NCI-H128 (cell line): ENCODE data around the gene EXOSC7.

Experiments used
- DNase-seq: peaks from one replicate; lab custom pipeline; 2025; ENCODE audit not compliant: unreplicated experiment; lab: John Stamatoyannopoulos, UW

EXOSC7 gene

DNA sequence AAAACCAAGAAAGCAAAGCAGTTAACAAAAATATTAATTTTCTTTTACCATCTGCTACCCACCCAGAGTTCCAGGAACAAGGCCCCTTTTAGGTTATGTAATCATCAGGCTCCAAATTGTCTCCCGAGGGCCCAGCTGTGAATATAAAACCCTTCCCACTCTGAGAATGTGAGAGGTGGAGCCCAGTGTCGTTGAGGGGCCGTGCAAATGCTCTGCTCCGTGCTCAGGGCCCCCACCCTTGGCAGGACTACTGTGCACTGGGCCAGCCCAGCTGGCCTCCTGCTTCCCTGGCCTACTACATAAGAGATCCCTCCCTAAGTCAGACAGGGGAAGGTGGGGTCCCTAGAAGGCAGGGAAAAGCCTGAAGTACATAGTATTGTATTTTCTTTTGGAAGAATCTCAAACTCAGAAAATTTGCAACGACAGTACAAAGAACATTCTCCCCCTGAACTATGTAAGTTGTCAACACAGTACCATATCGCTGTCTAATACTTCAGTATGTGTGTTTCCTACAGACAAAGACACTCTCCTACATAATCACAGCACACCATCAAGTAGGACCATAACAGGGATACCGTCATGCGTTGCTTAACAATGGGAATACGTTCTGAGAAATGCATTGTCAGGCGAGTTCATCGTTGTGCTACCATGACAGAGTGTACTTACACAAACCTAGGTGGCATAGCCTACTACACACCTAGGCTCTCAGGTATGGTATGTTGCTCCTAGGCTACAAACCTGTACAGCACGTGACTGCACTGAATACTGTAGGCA is 45.7 kb downstream of the EXOSC7 start:
- no peak for DNase-seq

DNA sequence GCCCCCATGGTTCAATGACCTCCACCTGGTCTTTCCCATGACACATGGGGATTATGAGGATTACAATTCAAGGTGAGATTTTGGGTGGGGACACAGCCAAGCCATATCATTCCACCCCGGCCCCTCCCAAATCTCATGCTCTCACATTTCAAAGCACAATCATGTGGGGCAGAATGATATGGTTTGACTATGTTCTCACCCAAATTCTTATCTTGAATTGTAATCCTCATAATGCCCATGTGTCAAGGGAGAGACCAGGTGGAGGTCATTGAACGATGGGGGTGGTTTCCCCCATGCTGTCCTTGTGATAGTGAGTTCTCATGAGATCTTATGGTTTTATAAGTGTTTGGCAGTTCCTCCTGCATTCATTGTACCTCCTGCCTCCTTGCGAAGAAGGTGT is 47.6 kb downstream of the EXOSC7 start:
- DNase-seq = no peak

DNA sequence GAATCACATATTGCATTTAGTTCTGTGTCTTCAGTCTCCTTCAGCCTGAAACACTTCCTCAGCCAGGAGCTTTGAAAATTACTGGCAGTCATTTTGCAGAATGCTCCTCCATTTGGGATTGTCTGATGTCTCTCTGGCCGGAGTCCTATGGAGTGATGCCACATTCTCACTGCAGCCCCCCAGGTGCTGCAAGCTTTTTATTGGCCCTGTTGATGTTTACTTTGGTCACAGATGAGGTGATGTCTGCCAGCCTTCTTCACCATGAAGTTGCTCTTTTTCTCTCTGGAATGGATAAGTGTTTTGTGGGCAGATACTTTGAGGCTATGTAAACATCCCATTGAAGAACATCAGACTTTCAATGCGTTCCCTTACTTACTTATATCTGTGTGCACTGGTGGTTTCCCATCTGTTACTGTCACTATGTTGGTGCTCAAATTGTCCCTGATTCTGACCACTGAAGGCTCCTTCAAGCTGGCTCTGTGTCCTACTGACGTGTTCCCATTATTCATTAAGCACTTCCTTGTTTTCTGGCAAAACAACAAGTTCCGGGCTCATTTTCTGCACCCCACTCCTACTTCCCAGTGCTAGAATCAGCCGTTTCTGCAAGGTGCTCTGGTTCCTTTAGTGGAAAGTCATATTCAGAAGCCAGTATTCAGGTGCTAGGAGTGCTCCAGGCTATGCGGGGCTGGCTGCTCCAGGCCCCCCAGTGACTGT is 48.7 kb downstream of the EXOSC7 start:
- no peak for DNase-seq

DNA sequence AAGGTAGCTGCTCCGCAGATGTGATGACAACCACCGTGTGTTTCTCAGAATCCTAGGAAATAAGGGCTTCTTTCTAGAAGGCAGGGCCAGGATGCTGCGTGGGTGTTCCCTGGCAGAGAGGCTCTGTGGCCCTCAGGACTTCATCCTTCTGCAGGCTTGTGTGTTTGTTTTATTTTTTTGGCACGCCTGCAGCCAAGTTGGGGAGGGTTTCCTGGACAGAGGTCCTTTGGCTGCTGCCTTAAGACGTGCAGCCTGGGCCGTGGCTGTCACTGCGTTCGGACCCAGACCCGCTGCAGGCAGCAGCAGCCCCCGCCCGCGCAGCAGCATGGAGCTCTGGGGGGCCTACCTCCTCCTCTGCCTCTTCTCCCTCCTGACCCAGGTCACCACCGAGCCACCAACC is 50.0 kb downstream of the EXOSC7 start, which contains the start of gene CLEC3B:
TSS of gene CLEC3B (plus strand) at position 266 of the 400 bp plus-strand sequence. CDS start at position 326, 60 bp downstream.
- no peak for DNase-seq

DNA sequence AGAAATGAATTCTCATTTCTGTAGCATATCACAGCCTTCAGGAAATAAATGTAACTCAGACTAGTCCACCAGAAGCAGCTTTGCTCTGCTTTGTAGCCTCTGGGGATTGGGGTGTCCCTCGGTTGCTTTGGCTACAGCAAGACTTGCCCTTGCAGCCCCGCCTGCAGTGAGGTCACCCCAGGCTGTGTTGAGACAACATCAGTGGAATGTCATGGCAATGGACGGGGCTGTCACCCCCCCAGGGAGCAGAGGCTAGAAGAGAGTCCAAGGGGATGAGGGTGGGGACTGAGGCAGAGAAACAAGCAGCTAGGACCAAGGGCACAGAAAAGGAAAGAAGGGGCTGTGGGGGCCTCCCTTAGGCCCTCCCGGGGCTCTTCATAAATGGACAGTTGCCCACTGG is 50.9 kb downstream of the EXOSC7 start:
- no peak for DNase-seq

GRCh38 chr3:45027441-45027840 is 51.4 kb downstream of the EXOSC7 start:
- no peak for DNase-seq

DNA sequence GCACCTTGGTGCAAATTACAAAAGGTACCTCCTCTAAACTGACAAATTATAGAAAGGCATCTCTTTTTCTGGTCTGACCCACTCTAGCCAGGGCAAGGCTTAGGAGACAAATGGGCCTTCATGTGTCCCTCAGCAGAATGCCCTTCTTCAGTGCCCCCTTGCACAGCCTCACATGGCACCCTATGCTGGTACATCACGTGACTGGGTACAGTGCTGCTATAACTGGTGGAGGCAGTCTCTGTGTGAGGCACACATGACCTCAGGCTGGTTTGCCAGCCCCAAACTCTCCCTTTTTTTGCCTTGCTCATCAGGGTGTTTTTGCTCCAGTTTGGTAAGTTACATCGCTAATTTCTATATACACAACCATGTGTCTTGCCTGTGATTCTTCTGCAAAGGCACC is 53.2 kb downstream of the EXOSC7 start:
- DNase-seq = no peak

GRCh38 chr3:45029661-45030060 is 53.6 kb downstream of the EXOSC7 start:
- no peak for DNase-seq

DNA sequence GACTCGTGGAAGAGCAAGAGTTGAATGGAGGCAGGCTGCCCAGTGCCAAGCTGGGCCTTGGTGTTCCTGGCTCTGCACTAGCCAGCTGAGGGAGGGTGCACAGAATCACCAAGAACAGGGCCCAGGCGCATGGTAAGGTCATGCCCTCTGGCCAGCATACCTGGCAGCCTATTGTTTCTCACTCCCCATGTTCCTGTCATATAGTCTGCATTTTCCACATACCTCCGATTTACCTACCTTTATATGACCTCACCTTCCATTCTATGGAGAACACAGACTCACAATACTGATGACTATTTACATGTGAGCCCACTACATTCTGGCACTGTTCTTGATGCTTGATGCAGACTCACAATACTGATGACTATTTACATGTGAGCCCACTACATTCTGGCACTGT is 55.5 kb downstream of the EXOSC7 start:
- DNase-seq = no peak

DNA sequence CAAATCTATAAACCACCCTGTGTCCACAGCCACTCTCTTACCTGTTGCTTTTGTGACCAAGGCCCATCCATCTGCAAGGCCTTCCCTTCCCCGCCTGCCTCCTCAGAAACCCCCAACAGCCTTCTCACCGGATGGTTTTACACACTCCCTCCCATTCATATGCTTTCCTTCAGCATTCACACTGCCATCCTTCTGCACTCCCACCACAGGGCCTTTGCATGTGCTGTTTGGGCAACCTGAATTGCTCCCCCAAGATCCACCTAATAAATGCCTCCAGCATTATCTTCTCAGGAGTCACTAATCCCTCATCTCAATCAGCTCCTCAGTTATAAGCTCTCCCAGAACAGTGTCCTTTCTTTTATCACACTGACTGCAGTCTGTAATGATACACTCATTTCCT is 56.1 kb downstream of the EXOSC7 start:
- DNase-seq = no peak

GRCh38 chr3:45033791-45034190 is 57.7 kb downstream of the EXOSC7 start:
- DNase-seq = no peak

DNA sequence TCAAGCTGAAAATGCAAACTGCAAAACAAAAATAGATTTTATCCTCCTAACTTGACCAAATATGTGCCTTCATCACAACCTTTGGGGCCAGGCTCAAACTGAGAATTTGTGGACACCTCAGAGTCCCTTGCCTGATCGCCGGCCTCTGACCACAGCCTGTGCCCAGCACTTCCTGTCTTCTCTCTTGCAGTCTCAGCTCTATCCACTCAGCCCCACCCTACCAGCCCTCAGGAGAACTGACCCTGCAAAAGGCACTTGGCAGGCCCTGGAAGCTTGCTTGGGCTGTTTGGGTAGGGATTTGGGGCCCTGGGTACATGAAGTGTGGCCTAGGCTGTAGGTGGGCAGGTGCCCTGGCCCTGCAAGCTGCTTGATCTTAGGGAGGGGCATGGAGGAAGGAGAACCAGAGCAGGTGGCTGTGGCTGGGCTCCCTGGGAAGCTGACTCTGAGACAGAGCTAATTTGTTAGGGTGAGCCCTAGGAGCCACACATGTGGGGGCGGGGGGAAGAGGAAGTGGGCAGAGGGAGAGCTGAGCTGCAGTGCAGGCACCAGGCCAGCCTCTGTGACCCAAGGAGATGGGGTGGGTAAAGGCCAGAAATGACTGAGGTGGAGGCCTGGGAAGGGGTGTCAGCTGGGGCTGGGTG is 58.7 kb downstream of the EXOSC7 start:
- no peak for DNase-seq

GRCh38 chr3:45035441-45036301 is 59.6 kb downstream of the EXOSC7 start:
- DNase-seq = no peak

- DNase-seq = peak; percentile 62
Measured at GRCh38 chr3:45037720-45038455, 61.8 kb downstream of the EXOSC7 start.

- DNase-seq = no peak
Measured at GRCh38 chr3:45041666-45042065, 65.6 kb downstream of the EXOSC7 start.

- DNase-seq = no peak
Measured at GRCh38 chr3:45042162-45042561, 66.1 kb downstream of the EXOSC7 start.

GRCh38 chr3:45043728-45044299 is 67.8 kb downstream of the EXOSC7 start:
- no peak for DNase-seq

GRCh38 chr3:45048244-45048643 is 72.2 kb downstream of the EXOSC7 start:
- DNase-seq = no peak

GRCh38 chr3:45049807-45050206 is 73.8 kb downstream of the EXOSC7 start:
- DNase-seq = no peak

DNA sequence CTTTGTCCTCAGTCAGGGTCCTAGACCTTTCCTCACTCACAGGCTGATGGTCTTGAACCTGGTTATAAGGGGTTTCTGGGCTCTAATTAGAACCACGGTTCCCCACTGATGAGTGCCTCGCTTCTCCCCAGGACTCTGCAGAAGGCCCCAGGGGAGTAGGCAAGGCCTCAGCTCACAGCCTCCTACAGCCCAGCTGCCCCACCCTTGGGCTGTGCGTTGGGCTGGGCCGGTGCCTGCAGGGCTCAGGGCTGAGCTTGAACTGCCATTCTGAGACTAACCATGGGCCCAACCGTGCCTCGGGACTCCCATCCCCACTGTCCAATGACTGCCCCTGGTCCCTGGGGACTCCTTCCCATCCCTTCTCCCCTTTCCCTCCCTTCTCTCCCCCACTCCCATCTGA is 75.6 kb downstream of the EXOSC7 start:
- no peak for DNase-seq
